Esophagus squamous epithelium (tissue), 4 donors: Measurements from ENCODE around the gene RNF17.

Experiments used
- POLR2A ChIP-seq, 4 donors: fragments of 450-650 bp; IDR thresholded peaks; one replicate each; pipeline ENCODE4 v1.6.1; 2017; ENCODE audit warnings: antibody characterized with exemption in 4 of 4, mild to moderate bottlenecking in 4 of 4, moderate library complexity in 3 of 4
- TF ChIP-seq, protein P1 (sequence below), 6 experiments: fragments of 450-650 bp in 4 of 6; fragments of 200-600 bp in 2 of 6; sonication (generic) in 2 of 6; IDR thresholded peaks; one replicate each; pipeline ENCODE4 v1.5.1; 2016 to 2019; ENCODE audit warnings: antibody characterized with exemption in 6 of 6, mild to moderate bottlenecking in 4 of 6, moderate library complexity in 4 of 6

DNA sequence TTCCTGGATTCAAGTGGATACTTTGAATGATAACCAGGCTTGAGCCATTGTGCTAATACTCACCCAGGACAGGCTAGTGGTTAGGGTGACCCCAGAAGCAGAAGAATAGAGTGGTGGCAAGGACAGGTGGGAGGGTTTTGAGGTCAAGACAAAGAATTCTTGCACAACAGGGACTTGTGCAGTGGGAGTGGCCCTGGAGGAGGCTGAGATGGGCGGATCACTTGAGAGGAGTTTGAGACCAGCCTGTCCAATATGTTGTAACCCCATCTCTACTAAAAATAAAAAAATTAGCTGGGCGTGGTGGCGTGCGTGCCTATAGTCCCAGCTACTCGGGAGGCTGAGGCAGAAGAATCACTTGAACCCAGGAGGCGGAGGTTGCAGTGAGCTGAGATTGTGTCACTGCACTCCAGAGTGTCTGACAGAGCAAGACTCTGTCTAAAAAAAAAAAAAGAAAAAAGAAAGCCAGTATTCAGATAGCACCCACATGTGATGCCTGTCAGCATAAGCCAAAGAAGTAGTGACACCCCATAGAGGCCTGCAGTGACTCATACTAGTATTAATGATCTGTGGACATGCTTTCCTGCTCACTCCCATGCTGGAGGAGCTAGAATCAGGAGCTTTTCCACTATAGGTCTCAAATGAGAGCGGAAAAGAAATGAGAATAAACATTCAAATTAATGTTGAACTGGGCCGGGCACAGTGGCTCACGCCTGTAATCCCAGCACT lies 78.7 kb downstream of the RNF17 start:
- TF ChIP-seq, protein P1, sequence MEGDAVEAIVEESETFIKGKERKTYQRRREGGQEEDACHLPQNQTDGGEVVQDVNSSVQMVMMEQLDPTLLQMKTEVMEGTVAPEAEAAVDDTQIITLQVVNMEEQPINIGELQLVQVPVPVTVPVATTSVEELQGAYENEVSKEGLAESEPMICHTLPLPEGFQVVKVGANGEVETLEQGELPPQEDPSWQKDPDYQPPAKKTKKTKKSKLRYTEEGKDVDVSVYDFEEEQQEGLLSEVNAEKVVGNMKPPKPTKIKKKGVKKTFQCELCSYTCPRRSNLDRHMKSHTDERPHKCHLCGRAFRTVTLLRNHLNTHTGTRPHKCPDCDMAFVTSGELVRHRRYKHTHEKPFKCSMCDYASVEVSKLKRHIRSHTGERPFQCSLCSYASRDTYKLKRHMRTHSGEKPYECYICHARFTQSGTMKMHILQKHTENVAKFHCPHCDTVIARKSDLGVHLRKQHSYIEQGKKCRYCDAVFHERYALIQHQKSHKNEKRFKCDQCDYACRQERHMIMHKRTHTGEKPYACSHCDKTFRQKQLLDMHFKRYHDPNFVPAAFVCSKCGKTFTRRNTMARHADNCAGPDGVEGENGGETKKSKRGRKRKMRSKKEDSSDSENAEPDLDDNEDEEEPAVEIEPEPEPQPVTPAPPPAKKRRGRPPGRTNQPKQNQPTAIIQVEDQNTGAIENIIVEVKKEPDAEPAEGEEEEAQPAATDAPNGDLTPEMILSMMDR (IDR thresholded peaks at IDR 0.05): no peak
- TF ChIP-seq POLR2A (IDR thresholded peaks at IDR 0.05): no peak
